PC-9 (cell line): Measurements from ENCODE around the gene VAV3.

Source experiments
- CTCF ChIP-seq: fragments of 200-600 bp; sonication (generic); conservative IDR thresholded peaks from 2 replicates; pipeline ENCODE4 v1.6.1; 2017; ENCODE audit warnings: mixed run types, antibody characterized with exemption, mild to moderate bottlenecking, moderate library complexity
- EZH2 ChIP-seq: fragments of 200-600 bp; sonication (generic); IDR thresholded peaks from 2 replicates; pipeline ENCODE4 v1.8.0; 2017; ENCODE audit warnings: antibody characterized with exemption, low read depth

GRCh38 chr1:107625405-107626029, 339.5 kb downstream of the VAV3 start:
- TF ChIP-seq CTCF = no peak
- TF ChIP-seq EZH2 = no peak
